SK-N-SH (cell line): ENCODE data around the gene ADCY5. TPM values are rescaled to one million over a fixed set of nuclear protein-coding genes. Genes with fewer than 3 reads are reported as not detected.

Source experiments
- CTCF ChIA-PET: fragments of 300-600, 350-600 bp; formaldehyde crosslinking; extraction: SDS; loops from one replicate; lab custom pipeline; 2021; lab: Yijun Ruan, JAX
- POLR2A ChIA-PET: fragments of 350-600 bp; sonication (Branson Sonifier 250); formaldehyde crosslinking; extraction: SDS; loops from one replicate; lab custom pipeline; 2020; ENCODE audit warnings: antibody characterized with exemption, inconsistent platforms; lab: Yijun Ruan, JAX
- DNase-seq: peaks from one replicate; pipeline ENCODE4 v3.0.0; 2012
- H2AFZ ChIP-seq: fragments of 200-600 bp; sonication (generic); 2 replicates; pipeline ENCODE4 v1.8.1; 2016; ENCODE audit warnings: antibody characterized with exemption, mild to moderate bottlenecking, low read depth
- H3F3A ChIP-seq: fragments of 200-600 bp; sonication (generic); replicated peaks from 2 replicates; pipeline ENCODE3; 2016; ENCODE audit warnings: antibody characterized with exemption, mild to moderate bottlenecking; ENCODE audit not compliant: insufficient read depth
- H3K27ac ChIP-seq, 2 experiments: fragments of 200-500 bp in 1 of 2; fragments of 200-600 bp in 1 of 2; sonication (Bioruptor generic) in 1 of 2; sonication (generic), shearing (Covaris generic) in 1 of 2; 2 replicates each; pipeline versions ENCODE4 v1.5.1 to v1.6.1; 2014 to 2016; ENCODE audit warnings: low read depth in 2 of 2, inconsistent platforms in 1 of 2, low read length in 1 of 2, mild to moderate bottlenecking in 1 of 2, mixed read lengths in 1 of 2
- H3K27me3 ChIP-seq: fragments of 200-600 bp; sonication (generic), shearing (Covaris generic); 2 replicates; pipeline ENCODE4 v1.6.1; 2016; ENCODE audit warnings: mixed run types; ENCODE audit not compliant: insufficient read depth
- H3K36me3 ChIP-seq, 2 experiments: fragments of 200-500 bp in 1 of 2; fragments of 200-600 bp in 1 of 2; sonication (Bioruptor generic) in 1 of 2; sonication (generic) in 1 of 2; replicated peaks in 1 of 2; 2 replicates each; pipeline versions ENCODE3 to v1.5.1; 2014 to 2016; ENCODE audit warnings: low read length in 1 of 2, mild to moderate bottlenecking in 1 of 2; ENCODE audit not compliant: insufficient read depth in 2 of 2, control insufficient read depth in 1 of 2
- H3K4me1 ChIP-seq, 2 experiments: fragments of 200-500 bp in 1 of 2; fragments of 200-600 bp in 1 of 2; sonication (Bioruptor generic) in 1 of 2; sonication (generic), shearing (Covaris generic) in 1 of 2; 2 replicates each; pipeline versions ENCODE4 v1.5.1 to v1.6.1; 2014 to 2016; ENCODE audit warnings: low read depth in 1 of 2, low read length in 1 of 2, mixed run types in 1 of 2; ENCODE audit not compliant: insufficient read depth in 2 of 2, control insufficient read depth in 1 of 2
- H3K4me2 ChIP-seq: fragments of 200-600 bp; sonication (generic), shearing (Covaris generic); 2 replicates; pipeline ENCODE4 v1.6.1; 2017; ENCODE audit warnings: mixed run types
- H3K4me3 ChIP-seq, 2 experiments: fragments of 200-500 bp in 1 of 2; fragments of 200-600 bp in 1 of 2; sonication (Bioruptor generic) in 1 of 2; sonication (generic), shearing (Covaris generic) in 1 of 2; 2 replicates each; pipeline versions ENCODE4 v1.5.1 to v1.8.1; 2014 to 2016; ENCODE audit warnings: low read depth in 2 of 2, inconsistent platforms in 1 of 2, low read length in 1 of 2, mild to moderate bottlenecking in 1 of 2, mixed read lengths in 1 of 2, moderate library complexity in 1 of 2
- H3K79me2 ChIP-seq: fragments of 200-600 bp; sonication (generic); 2 replicates; pipeline ENCODE4 v1.8.1; 2017; ENCODE audit warnings: mild to moderate bottlenecking; ENCODE audit not compliant: insufficient read depth
- H3K9ac ChIP-seq: fragments of 200-600 bp; sonication (generic); 2 replicates; pipeline ENCODE4 v1.6.1; 2017; ENCODE audit warnings: mixed run types
- H3K9me2 ChIP-seq: fragments of 200-600 bp; sonication (generic); 2 replicates; pipeline ENCODE4 v1.6.1; 2017; ENCODE audit warnings: mixed run types
- H3K9me3 ChIP-seq: fragments of 200-600 bp; sonication (generic); 2 replicates; pipeline ENCODE4 v1.6.1; 2017; ENCODE audit warnings: mixed run types, mild to moderate bottlenecking, moderate library complexity
- H4K20me1 ChIP-seq: fragments of 200-600 bp; sonication (generic); 2 replicates; pipeline ENCODE4 v1.6.1; 2017; ENCODE audit warnings: mild to moderate bottlenecking, mixed run types; ENCODE audit not compliant: insufficient read depth
- ELF1 ChIP-seq: IDR thresholded peaks from 2 replicates; pipeline ENCODE4 v1.4.0; 2012
- EP300 ChIP-seq, 2 experiments: IDR thresholded peaks; 2 replicates each; pipeline versions ENCODE4 v1.4.0 to v1.6.1; 2012; ENCODE audit warnings: borderline replicate concordance in 1 of 2, low read depth in 1 of 2, low read length in 1 of 2
- EZH2phosphoT487 ChIP-seq: fragments of 200-600 bp; sonication (generic); IDR thresholded peaks from 2 replicates; pipeline ENCODE4 v1.6.1; 2017; ENCODE audit warnings: low read depth, mixed run types, mild to moderate bottlenecking, antibody characterized with exemption, moderate library complexity, borderline replicate concordance
- FOXM1 ChIP-seq: IDR thresholded peaks from 2 replicates; pipeline ENCODE4 v1.4.0; 2012; ENCODE audit warnings: low read depth, mild to moderate bottlenecking
- GABPA ChIP-seq: IDR thresholded peaks from 2 replicates; pipeline ENCODE4 v1.4.0; 2012; ENCODE audit warnings: low read depth, mild to moderate bottlenecking
- GATA2 ChIP-seq: sonication (generic); formaldehyde crosslinking; IDR thresholded peaks from 2 replicates; pipeline ENCODE4 v1.5.0; 2020; ENCODE audit warnings: mild to moderate bottlenecking, missing genetic modification reagents
- MEF2A ChIP-seq: IDR thresholded peaks from 2 replicates; pipeline ENCODE4 v1.4.0; 2012; ENCODE audit warnings: low read depth, borderline replicate concordance
- NFIC ChIP-seq: IDR thresholded peaks from 2 replicates; pipeline ENCODE4 v1.4.0; 2012; ENCODE audit warnings: borderline replicate concordance
- NRF1 ChIP-seq: IDR thresholded peaks from 2 replicates; pipeline ENCODE4 v1.6.1; 2012; ENCODE audit warnings: low read depth, mild to moderate bottlenecking, low read length
- RAD21 ChIP-seq: IDR thresholded peaks from 2 replicates; pipeline ENCODE4 v1.6.1; 2012; ENCODE audit warnings: mild to moderate bottlenecking, low read length
- RCOR1 ChIP-seq: fragments of 150-350 bp; IDR thresholded peaks from 2 replicates; pipeline ENCODE4 v1.6.1; 2017; ENCODE audit warnings: antibody characterized with exemption, low read length
- RFX5 ChIP-seq: IDR thresholded peaks from 2 replicates; pipeline ENCODE4 v1.6.1; 2012; ENCODE audit warnings: mild to moderate bottlenecking, improper control_type of control experiment, low read length
- SIN3A ChIP-seq: IDR thresholded peaks from 2 replicates; pipeline ENCODE4 v1.6.1; 2012; ENCODE audit warnings: low read depth, mild to moderate bottlenecking, low read length, moderate library complexity, borderline replicate concordance
- TAF1 ChIP-seq: IDR thresholded peaks from 2 replicates; pipeline ENCODE4 v1.6.1; 2012; ENCODE audit warnings: low read depth, mild to moderate bottlenecking, low read length, moderate library complexity, borderline replicate concordance
- TCF12 ChIP-seq: IDR thresholded peaks from 2 replicates; pipeline ENCODE4 v1.4.0; 2012
- TEAD4 ChIP-seq: IDR thresholded peaks from 2 replicates; pipeline ENCODE4 v1.4.0; 2012; ENCODE audit warnings: mild to moderate bottlenecking, borderline replicate concordance; ENCODE audit not compliant: insufficient read depth
- YY1 ChIP-seq: IDR thresholded peaks from 2 replicates; pipeline ENCODE4 v1.4.0; 2012; ENCODE audit warnings: low read depth, mild to moderate bottlenecking
- WGBS: methylation state at CpG from one replicate; pipeline ENCODE4 v1.1.6; 2017; ENCODE audit warnings: low lambda C conversion rate; 5-methylcytosine and 5-hydroxymethylcytosine counted together
- polyA plus RNA-seq, 3 experiments: library from polyadenylated mRNA; depleted of rRNA; stranded (reverse); fragments of >200 nt; gene quantifications; 2 replicates each; pipeline ENCODE4 v1.2.3, GENCODE V29; 2012
- TF ChIP-seq, protein P1 (sequence below): IDR thresholded peaks from 2 replicates; pipeline ENCODE4 v1.4.0; 2012; ENCODE audit warnings: low read depth, borderline replicate concordance
- TF ChIP-seq, protein P2 (sequence below): fragments of 150-350 bp; IDR thresholded peaks from 2 replicates; pipeline ENCODE4 v1.6.1; 2017; ENCODE audit warnings: antibody characterized with exemption, low read length, low read depth, borderline replicate concordance
- TF ChIP-seq, protein P3 (sequence below): fragments of 200-600 bp; sonication (generic); IDR thresholded peaks from 2 replicates; pipeline ENCODE4 v1.6.1; 2017; ENCODE audit warnings: antibody characterized with exemption, mild to moderate bottlenecking, moderate library complexity
- TF ChIP-seq, protein P4 (sequence below): fragments of 150-350 bp; IDR thresholded peaks from 2 replicates; pipeline ENCODE4 v1.6.1; 2016; ENCODE audit warnings: mild to moderate bottlenecking, low read depth, low read length

Gene ADCY5
- polyA plus RNA-seq, 1 of the 3 experiments (the other 2 are of a cell fraction): 0.21 TPM

DNA sequence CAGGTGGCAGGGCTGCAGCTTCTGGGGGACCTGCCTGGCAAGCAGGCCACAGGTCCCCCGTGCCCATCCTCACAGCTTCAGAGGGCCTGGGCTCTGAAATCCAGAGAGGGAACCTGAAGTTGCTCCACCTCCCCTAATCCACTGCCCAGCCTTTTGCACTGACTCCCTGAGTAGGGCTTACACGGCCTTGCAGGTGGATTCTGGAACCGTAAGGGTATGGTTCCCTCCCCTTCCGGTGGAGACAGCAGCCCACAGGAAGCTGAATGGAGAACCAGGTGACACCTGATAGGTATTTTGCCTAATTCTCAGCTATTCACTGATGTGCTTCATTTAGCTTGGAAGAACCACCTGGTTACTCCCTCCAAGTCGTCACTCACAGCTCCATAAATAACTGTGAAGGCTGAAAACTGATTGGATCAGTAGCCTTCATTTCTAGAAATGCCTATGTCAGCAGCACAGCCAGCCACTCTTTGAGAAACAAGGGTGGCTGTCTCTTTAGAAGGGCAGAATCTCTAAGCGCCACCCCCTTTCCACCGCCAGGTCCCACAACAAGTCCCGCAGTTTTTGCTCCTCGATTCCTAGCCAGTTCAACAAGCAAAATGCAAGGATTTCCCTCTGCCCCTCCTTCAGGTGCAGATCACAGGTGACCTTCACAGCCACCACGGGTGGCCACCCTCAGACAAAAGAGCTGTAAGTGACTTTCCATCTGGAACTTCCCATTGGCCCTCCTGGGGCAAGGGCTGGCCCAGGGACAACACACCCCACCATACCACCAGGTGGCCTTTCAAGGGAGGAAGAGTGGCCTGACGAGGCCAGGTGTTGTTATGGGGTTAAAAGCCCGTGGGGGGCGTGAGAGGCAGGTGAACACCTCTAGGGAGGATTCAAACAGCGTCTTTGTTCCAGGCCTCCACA, 134.3 kb downstream of the ADCY5 start:
- H4K20me1 ChIP-seq: no peaks in the 10 kb centered on the region
- WGBS: 46% methylated on average over 12 of the region's 14 CpGs
- ChIA-PET POLR2A (no interaction called here), CTCF (interaction anchor here (0.5 to 1.4 kb wide), 8 partner anchors 11 to 328 kb away, joined by 3 to 5 read pairs (median 3); no protein-coding TSS in a partner anchor)
- H3K4me3 ChIP-seq: no peak overlapping the region
- H3K9me3 ChIP-seq: no peaks in the 10 kb centered on the region
- H2AFZ ChIP-seq: no peak overlapping the region
- no peak overlapping the region for H3K27ac ChIP-seq
- peaks cover 41% of the 10 kb centered on the region; the same call in 1 of the 2 replicates for H3K27me3 ChIP-seq
- no peaks in the 10 kb centered on the region for H3K79me2 ChIP-seq
- no peak overlapping the region for H3K4me2 ChIP-seq
- no peak for DNase-seq
- no peak for TF ChIP-seq SIN3A
- TF ChIP-seq RCOR1: no peak
- TF ChIP-seq, protein P1, sequence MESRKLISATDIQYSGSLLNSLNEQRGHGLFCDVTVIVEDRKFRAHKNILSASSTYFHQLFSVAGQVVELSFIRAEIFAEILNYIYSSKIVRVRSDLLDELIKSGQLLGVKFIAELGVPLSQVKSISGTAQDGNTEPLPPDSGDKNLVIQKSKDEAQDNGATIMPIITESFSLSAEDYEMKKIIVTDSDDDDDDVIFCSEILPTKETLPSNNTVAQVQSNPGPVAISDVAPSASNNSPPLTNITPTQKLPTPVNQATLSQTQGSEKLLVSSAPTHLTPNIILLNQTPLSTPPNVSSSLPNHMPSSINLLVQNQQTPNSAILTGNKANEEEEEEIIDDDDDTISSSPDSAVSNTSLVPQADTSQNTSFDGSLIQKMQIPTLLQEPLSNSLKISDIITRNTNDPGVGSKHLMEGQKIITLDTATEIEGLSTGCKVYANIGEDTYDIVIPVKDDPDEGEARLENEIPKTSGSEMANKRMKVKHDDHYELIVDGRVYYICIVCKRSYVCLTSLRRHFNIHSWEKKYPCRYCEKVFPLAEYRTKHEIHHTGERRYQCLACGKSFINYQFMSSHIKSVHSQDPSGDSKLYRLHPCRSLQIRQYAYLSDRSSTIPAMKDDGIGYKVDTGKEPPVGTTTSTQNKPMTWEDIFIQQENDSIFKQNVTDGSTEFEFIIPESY: no peak
- no peak for TF ChIP-seq GATA2 (CRISPR knock-in tag)
- no peak for TF ChIP-seq YY1
- TF ChIP-seq NRF1: no peak
- no peak for TF ChIP-seq EP300 (IDR thresholded peaks at IDR 0.05; ENCODE audit: borderline replicate concordance in 1 of 2, low read depth in 1 of 2, low read length in 1 of 2)
- no peak for TF ChIP-seq TCF12
- TF ChIP-seq, protein P2, sequence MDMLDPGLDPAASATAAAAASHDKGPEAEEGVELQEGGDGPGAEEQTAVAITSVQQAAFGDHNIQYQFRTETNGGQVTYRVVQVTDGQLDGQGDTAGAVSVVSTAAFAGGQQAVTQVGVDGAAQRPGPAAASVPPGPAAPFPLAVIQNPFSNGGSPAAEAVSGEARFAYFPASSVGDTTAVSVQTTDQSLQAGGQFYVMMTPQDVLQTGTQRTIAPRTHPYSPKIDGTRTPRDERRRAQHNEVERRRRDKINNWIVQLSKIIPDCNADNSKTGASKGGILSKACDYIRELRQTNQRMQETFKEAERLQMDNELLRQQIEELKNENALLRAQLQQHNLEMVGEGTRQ: no peak
- no peak for TF ChIP-seq RAD21
- TF ChIP-seq ELF1: no peak
- no peak for TF ChIP-seq RFX5
- TF ChIP-seq EZH2phosphoT487: no peak
- peaks cover 0 to 6% of the 10 kb centered on the region in 2 experiments; a peak in 1 of 4 replicates for H3K4me1 ChIP-seq
- H3K9me2 ChIP-seq: no peaks in the 10 kb centered on the region
- no peaks in the 10 kb centered on the region for H3F3A ChIP-seq
- H3K36me3 ChIP-seq: no peaks in the 10 kb centered on the region
- no peak overlapping the region for H3K9ac ChIP-seq

DNA sequence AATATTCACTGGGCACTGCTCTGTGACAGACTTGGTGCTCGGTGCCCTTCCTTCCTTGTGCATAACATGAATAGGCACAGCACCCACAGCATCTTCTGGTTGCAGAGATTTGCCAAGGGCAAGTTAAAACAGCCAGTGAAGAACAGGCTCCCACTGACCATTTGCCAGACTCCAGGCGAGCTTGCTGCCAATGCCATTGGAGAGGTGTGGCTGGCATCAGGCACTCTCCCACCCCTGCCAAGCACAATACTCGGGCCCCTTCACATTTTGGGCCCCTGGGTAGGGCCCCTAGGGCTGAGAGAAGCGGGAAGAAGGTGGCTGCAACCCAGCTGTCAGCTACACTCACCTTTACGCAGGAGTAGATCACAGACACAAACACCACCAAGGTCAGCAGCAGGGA, 135.0 kb downstream of the ADCY5 start:
- no peaks in the 10 kb centered on the region for H3K79me2 ChIP-seq
- no peak overlapping the region for H3K4me3 ChIP-seq
- peaks cover 36% of the 10 kb centered on the region; the same call in 1 of the 2 replicates for H3K27me3 ChIP-seq
- no peak overlapping the region for H2AFZ ChIP-seq
- H3K36me3 ChIP-seq: no peaks in the 10 kb centered on the region
- H3K27ac ChIP-seq: no peak overlapping the region
- CTCF ChIA-PET: interaction anchor here (0.5 to 1.4 kb wide), 4 partner anchors 13 to 271 kb away, joined by 3 to 5 read pairs (median 4); no protein-coding TSS in a partner anchor
- no peaks in the 10 kb centered on the region for H3K9me3 ChIP-seq
- H3F3A ChIP-seq: no peaks in the 10 kb centered on the region
- WGBS: 39% methylated on average over 3 of the region's 5 CpGs
- no peak overlapping the region for H3K4me2 ChIP-seq
- peaks cover 0 to 4% of the 10 kb centered on the region in 2 experiments; a peak in 1 of 4 replicates for H3K4me1 ChIP-seq
- no peak overlapping the region for H3K9ac ChIP-seq
- no peaks in the 10 kb centered on the region for H4K20me1 ChIP-seq
- no peaks in the 10 kb centered on the region for H3K9me2 ChIP-seq
- POLR2A ChIA-PET: no interaction called here
- DNase-seq: no peak
- TF ChIP-seq EZH2phosphoT487 (no peak), TCF12 (no peak), EP300 (IDR thresholded peaks at IDR 0.05; ENCODE audit: borderline replicate concordance in 1 of 2, low read depth in 1 of 2, low read length in 1 of 2) (no peak), RFX5 (no peak), ELF1 (no peak), FOXM1 (no peak), MEF2A (no peak), TEAD4 (no peak), GABPA (no peak), TAF1 (no peak), NFIC (no peak), RAD21 (no peak)
- TF ChIP-seq, protein P3, sequence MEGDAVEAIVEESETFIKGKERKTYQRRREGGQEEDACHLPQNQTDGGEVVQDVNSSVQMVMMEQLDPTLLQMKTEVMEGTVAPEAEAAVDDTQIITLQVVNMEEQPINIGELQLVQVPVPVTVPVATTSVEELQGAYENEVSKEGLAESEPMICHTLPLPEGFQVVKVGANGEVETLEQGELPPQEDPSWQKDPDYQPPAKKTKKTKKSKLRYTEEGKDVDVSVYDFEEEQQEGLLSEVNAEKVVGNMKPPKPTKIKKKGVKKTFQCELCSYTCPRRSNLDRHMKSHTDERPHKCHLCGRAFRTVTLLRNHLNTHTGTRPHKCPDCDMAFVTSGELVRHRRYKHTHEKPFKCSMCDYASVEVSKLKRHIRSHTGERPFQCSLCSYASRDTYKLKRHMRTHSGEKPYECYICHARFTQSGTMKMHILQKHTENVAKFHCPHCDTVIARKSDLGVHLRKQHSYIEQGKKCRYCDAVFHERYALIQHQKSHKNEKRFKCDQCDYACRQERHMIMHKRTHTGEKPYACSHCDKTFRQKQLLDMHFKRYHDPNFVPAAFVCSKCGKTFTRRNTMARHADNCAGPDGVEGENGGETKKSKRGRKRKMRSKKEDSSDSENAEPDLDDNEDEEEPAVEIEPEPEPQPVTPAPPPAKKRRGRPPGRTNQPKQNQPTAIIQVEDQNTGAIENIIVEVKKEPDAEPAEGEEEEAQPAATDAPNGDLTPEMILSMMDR: no peak
- TF ChIP-seq, protein P4, sequence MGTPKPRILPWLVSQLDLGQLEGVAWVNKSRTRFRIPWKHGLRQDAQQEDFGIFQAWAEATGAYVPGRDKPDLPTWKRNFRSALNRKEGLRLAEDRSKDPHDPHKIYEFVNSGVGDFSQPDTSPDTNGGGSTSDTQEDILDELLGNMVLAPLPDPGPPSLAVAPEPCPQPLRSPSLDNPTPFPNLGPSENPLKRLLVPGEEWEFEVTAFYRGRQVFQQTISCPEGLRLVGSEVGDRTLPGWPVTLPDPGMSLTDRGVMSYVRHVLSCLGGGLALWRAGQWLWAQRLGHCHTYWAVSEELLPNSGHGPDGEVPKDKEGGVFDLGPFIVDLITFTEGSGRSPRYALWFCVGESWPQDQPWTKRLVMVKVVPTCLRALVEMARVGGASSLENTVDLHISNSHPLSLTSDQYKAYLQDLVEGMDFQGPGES: no peak
